Ascending aorta (tissue), 2 donors: Measurements from ENCODE around the gene OR52D1. TPM values are rescaled to one million over a fixed set of nuclear protein-coding genes. Genes with fewer than 3 reads are reported as not detected.

Source experiments
- DNase-seq, 2 donors: peaks; one replicate each; pipeline ENCODE4 v3.0.0-alpha.2; 2019; ENCODE audit warnings: low spot score in 2 of 2
- H3K27ac ChIP-seq, 2 donors: fragments of 200-600 bp; sonication (generic); one replicate each; pipeline ENCODE4 v1.5.1; 2016 to 2017; ENCODE audit warnings: mild to moderate bottlenecking in 1 of 2
- H3K27me3 ChIP-seq: fragments of 200-600 bp; sonication (generic); one replicate; pipeline ENCODE4 v1.5.1; 2017
- H3K36me3 ChIP-seq, 2 donors: fragments of 200-600 bp; sonication (generic); one replicate each; pipeline ENCODE4 v1.5.1; 2016
- H3K4me1 ChIP-seq, 2 donors: fragments of 200-600 bp; sonication (generic); one replicate each; pipeline ENCODE4 v1.5.1; 2016 to 2017; ENCODE audit warnings: mild to moderate bottlenecking in 1 of 2
- H3K4me3 ChIP-seq, 2 donors: fragments of 200-600 bp; sonication (generic); one replicate each; pipeline ENCODE4 v1.5.1; 2016 to 2017; ENCODE audit warnings: mild to moderate bottlenecking in 1 of 2
- H3K9me3 ChIP-seq, 2 donors: fragments of 200-600 bp; sonication (generic); one replicate each; pipeline ENCODE4 v1.5.1; 2016
- intact Hi-C: fragments of 100-400 bp; cut with DNase I; formaldehyde crosslinking; loops from one replicate; pipeline ENCODE4 v1.15.1; 2023
- total RNA-seq: library from RNA; depleted of rRNA; stranded (reverse); fragments of >200 nt; gene quantifications from one replicate; pipeline ENCODE4 v1.1.0, GENCODE V29; 2016
- TF ChIP-seq, protein P1 (sequence below), 3 experiments: fragments of 200-600 bp in 2 of 3; fragments of 450-650 bp in 1 of 3; sonication (generic) in 2 of 3; IDR thresholded peaks; one replicate each; pipeline ENCODE4 v1.5.1; 2016 to 2019; ENCODE audit warnings: antibody characterized with exemption in 3 of 3, mild to moderate bottlenecking in 1 of 3, moderate library complexity in 1 of 3

OR52D1 gene
- total RNA-seq = not detected

DNA sequence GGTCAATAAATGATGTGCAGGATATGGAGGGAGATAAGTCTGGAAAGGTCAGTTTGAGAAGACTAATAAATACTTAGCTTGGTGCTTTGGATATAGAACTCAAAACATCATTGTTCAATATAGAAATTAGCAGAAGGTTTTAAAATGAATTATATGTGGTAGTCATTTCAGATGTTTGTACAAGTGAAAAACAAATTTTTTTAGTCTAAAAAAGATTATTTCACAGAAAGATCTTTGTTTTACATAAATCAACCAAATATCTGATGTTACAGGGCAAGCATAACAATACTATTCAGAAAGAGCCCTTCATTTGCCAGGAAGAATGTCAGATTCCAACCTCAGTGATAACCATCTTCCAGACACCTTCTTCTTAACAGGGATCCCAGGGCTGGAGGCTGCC, at the start of gene OR52D1:
TSS of gene OR52D1 (plus strand) at position 301 of the 400 bp plus-strand sequence. CDS start at position 323, 22 bp downstream.
- Histone ChIP-seq H3K4me1 (no peaks in the 10 kb centered on the region), H3K36me3 (no peaks in the 10 kb centered on the region), H3K27me3 (no peaks in the 10 kb centered on the region), H3K27ac (no peak within 1 kb of the TSS), H3K9me3 (no peaks in the 10 kb centered on the region), H3K4me3 (no peak within 1 kb of the TSS)
- TF ChIP-seq, protein P1, sequence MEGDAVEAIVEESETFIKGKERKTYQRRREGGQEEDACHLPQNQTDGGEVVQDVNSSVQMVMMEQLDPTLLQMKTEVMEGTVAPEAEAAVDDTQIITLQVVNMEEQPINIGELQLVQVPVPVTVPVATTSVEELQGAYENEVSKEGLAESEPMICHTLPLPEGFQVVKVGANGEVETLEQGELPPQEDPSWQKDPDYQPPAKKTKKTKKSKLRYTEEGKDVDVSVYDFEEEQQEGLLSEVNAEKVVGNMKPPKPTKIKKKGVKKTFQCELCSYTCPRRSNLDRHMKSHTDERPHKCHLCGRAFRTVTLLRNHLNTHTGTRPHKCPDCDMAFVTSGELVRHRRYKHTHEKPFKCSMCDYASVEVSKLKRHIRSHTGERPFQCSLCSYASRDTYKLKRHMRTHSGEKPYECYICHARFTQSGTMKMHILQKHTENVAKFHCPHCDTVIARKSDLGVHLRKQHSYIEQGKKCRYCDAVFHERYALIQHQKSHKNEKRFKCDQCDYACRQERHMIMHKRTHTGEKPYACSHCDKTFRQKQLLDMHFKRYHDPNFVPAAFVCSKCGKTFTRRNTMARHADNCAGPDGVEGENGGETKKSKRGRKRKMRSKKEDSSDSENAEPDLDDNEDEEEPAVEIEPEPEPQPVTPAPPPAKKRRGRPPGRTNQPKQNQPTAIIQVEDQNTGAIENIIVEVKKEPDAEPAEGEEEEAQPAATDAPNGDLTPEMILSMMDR (IDR thresholded peaks at IDR 0.05) = no peak
- DNase-seq = no peak
- intact Hi-C loops = no loop called here

DNA sequence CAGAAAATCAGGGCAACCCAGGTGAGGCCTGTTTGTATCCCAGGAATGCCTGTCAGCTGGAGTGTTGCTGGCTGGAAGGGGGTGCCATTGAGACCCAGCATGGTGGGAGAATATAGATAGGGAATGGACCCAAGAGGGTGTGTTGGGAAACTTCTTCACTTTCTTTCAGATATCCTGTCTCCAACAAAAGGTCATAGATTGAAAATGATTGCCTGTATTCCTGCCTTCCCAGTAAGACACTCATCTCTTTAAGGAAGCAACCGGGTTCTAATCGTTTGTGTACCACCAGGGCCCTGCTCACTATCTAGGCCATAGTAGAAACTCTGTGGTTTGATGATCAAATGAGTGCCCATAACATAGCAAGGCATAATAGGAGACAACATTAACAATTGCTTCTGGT, 47.1 kb upstream of the OR52D1 start, which contains the start of gene OR51I1:
TSS of gene OR51I1 (minus strand) at position 101 of the 400 bp plus-strand sequence. CDS start at position 101, 0 bp downstream.
- intact Hi-C loops = no loop called here
- no peak within 1 kb of the TSS for H3K27ac ChIP-seq

DNA sequence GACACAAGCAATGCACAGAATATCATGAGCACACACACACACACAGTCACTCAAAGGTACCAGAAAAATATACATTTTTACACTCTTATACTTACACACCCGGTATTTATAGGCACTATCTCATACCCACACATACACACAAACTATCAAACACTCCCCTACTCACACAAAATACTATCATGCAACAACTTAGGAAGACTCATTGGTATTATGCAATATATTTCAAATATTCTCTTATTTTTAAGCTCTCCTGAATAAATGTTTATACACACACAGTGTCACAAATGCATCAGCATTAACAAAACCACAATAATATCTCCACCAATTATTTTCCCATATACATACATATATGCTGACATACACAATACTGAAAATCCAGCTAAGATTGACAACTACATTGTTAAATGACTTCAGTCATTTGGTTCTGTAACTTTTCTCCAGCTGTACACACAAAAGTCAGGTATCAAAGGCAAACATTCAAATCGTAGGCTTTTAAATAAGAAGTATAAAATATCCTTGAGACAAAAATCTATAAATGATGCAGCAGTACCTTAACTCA, 44.6 kb upstream of the OR52D1 start:
- no peak overlapping the region for H3K27ac ChIP-seq
- TF ChIP-seq, protein P1 (IDR thresholded peaks at IDR 0.05) = no peak
- H3K9me3 ChIP-seq = no peaks in the 10 kb centered on the region
- H3K27me3 ChIP-seq = no peaks in the 10 kb centered on the region
- intact Hi-C loops = no loop called here
- no peaks in the 10 kb centered on the region for H3K36me3 ChIP-seq
- no peak for DNase-seq
- no peaks in the 10 kb centered on the region for H3K4me1 ChIP-seq
- H3K4me3 ChIP-seq = no peak overlapping the region

More for the DNA sequence above, 47.1 kb upstream of the OR52D1 start, which contains the start of gene OR51I1:
- Histone ChIP-seq H3K36me3 (no peaks in the 10 kb centered on the region), H3K9me3 (no peaks in the 10 kb centered on the region), H3K27me3 (no peaks in the 10 kb centered on the region), H3K4me1 (no peaks in the 10 kb centered on the region), H3K4me3 (no peak within 1 kb of the TSS)
- no peak for DNase-seq
- TF ChIP-seq, protein P1 (IDR thresholded peaks at IDR 0.05) = no peak

DNA sequence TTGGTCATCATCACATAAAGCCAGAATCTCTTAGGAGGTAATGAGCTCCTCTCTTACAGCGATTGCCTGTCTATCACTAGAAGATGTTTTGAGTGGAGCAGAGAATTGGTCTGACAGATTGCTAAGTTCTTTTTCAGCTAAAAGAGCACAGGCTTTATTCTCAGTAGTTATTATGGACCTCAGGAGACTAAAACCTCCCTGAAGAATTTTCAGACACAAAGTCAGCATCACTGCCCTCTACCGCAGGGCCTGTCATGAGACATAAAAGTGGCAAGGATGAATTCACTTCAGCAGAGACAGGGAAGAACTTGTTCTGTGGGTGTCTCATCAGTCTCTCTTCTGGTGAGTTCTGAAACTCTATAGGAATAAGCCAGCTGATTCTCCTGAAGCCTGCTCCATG, 39.5 kb upstream of the OR52D1 start, which contains the start of gene OR51I2:
TSS of gene OR51I2 (plus strand) at position 301 of the 400 bp plus-strand sequence. CDS start 4,166 bp downstream, outside the sequence.
- Histone ChIP-seq H3K4me1 (no peaks in the 10 kb centered on the region), H3K36me3 (no peaks in the 10 kb centered on the region), H3K4me3 (no peak within 1 kb of the TSS), H3K9me3 (no peaks in the 10 kb centered on the region), H3K27me3 (no peaks in the 10 kb centered on the region), H3K27ac (no peak within 1 kb of the TSS)
- TF ChIP-seq, protein P1 (IDR thresholded peaks at IDR 0.05) = no peak
- intact Hi-C loops = no loop called here
- DNase-seq = no peak

DNA sequence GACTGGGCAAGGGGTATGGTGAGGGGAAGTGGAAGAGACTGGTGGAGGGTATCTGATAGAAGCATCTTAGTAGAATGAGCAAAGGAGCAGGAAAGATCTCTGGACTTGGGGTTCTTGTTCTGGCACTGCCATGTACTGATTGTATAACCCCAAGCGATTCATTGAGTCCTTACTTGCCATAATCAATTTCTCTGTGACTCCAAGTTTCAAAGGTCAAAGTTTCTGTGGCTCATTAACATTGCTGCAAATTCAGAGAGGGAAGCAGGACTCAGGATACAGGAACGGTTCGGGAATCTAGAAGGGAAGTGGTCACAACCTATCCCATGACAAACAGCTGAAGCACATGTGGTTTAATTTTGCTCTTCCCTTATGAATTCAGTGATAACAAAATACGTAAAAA, 39.1 kb upstream of the OR52D1 start:
- H3K36me3 ChIP-seq = no peaks in the 10 kb centered on the region
- DNase-seq = no peak
- H3K27me3 ChIP-seq = no peaks in the 10 kb centered on the region
- no peaks in the 10 kb centered on the region for H3K9me3 ChIP-seq
- H3K27ac ChIP-seq = no peak overlapping the region
- H3K4me1 ChIP-seq = no peaks in the 10 kb centered on the region
- no peak overlapping the region for H3K4me3 ChIP-seq
- intact Hi-C loops = no loop called here
- TF ChIP-seq, protein P1 (IDR thresholded peaks at IDR 0.05) = no peak
